GM12891 (cell line): ENCODE results near the gene NTN3.

Source experiments
- POLR2A ChIP-seq: IDR thresholded peaks from 2 replicates; pipeline ENCODE4 v1.6.1; 2011; ENCODE audit warnings: low read depth, low read length, control low read depth
- TAF1 ChIP-seq: IDR thresholded peaks from 2 replicates; pipeline ENCODE4 v1.6.1; 2011; ENCODE audit warnings: low read depth, low read length, control low read depth

DNA sequence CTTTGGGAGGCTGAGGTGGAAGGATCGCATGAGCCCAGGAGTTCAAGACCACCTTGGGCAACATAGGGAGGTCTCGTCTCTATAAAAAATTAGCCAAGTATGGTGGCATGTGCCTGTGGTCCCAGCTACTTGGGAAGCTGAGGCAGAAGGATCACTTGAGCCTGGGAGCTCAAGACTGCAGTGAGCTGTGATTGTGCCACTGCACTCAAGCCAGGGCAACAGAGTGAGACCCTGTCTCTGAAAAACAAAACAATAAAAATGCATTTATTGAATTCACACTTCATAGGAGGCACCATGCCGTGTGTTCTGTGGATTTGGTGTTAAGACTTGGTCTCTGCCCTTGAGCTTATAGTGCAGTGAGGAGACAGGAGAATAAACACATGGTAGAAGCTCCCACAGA is 6.2 kb downstream of the NTN3 start:
- TF ChIP-seq POLR2A (no peak), TAF1 (no peak)
